SK-N-SH (cell line): Measurements from ENCODE around the gene CCS.

Experiments
- CTCF ChIP-seq: fragments of 200-600 bp; sonication (generic); IDR thresholded peaks from 2 replicates; pipeline ENCODE4 v1.6.1; 2017; ENCODE audit warnings: antibody characterized with exemption, mild to moderate bottlenecking, moderate library complexity
- RAD21 ChIP-seq: IDR thresholded peaks from 2 replicates; pipeline ENCODE4 v1.6.1; 2012; ENCODE audit warnings: mild to moderate bottlenecking, low read length
- SIN3A ChIP-seq: IDR thresholded peaks from 2 replicates; pipeline ENCODE4 v1.6.1; 2012; ENCODE audit warnings: low read depth, mild to moderate bottlenecking, low read length, moderate library complexity, borderline replicate concordance

- no peak for TF ChIP-seq CTCF
- no peak for TF ChIP-seq SIN3A
- TF ChIP-seq RAD21, result no peak
Measured at GRCh38 chr11:66546368-66546965, 46.5 kb upstream of the CCS start, which contains the start of gene ACTN3.
